Inferior parietal cortex (tissue), 1 donor: Measurements from ENCODE around the gene CEP128.
A peak's percentile ranks its signal among the peaks of the same experiment; 100 is the strongest.

Source experiments
- DNase-seq: peaks from one replicate; pipeline ENCODE4 v3.0.0-alpha.2; 2016; ENCODE audit errors: extremely low spot score

Gene CEP128

DNA sequence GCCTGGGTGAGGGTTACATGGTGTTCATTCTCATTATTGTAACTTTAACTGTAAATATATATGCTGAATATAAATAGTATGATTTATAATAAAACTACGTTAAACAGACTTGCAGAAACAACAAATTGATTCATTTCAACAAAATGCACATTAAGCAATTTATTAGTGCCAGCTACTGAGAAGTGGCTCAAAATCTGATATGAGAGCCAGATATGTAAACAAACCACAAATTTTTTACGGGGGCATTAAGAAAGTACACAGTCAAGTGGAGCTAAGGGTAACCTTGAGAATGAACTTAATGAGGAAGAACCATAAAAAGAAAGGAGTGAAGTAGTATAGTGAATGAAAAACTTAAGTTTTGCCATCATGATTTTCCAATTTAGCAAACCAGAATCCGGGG is 40.3 kb downstream of the CEP128 start:
- no peak for DNase-seq

DNA sequence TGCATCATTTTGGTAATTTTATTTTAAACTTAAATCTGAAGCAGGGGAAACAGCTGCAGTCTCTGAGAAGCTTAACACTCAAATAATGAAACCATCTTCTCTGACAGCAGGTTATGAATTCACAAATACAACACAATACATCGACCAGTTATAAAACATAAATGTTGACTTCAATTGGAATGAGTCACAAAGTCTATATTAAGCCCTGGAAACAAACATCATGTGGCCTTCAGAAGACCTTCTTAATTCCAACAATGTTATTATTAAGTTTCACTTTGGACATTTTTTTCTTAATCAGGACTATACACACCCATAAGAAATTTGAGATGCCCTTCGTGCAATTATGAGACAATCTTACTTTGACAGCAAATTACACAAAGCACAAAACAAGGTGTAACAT is 68.9 kb downstream of the CEP128 start:
- no peak for DNase-seq

DNA sequence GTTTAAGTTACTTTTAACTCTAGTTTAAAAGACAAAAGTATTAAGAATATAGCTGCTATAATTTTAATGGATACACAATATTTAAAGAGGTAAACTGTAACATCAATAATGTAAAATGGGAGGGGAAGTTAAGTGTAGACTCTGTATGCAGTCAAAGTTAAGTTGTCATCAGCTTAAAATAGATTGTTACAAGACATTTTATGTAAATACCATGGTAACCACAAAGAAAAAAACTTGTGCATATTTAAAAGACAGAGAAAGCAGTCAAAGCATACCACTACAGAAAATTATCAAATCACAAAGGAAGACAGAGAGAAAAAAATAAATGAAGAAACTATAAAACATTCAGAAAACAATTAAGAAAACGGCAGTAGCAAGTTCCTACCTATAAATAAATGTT is 73.3 kb downstream of the CEP128 start:
- no peak for DNase-seq

DNA sequence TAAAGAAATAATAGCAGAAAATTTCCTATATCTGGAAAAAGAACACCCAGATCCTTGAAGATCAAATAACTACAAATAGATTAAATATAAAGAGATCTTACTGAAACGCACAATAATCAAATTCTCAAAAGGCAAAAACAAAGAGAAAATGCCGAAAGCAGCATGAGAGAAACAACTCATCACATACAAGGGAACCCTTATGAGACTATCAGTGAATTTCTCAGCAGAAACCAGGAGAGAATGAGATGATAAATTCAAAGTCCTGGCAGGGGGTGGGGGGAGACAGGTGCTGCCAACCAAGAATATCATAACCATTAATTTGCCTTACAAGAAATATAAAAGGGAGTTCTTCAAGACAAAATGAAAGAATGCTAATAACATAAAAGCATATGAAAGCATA is 73.7 kb downstream of the CEP128 start:
- DNase-seq: no peak

DNA sequence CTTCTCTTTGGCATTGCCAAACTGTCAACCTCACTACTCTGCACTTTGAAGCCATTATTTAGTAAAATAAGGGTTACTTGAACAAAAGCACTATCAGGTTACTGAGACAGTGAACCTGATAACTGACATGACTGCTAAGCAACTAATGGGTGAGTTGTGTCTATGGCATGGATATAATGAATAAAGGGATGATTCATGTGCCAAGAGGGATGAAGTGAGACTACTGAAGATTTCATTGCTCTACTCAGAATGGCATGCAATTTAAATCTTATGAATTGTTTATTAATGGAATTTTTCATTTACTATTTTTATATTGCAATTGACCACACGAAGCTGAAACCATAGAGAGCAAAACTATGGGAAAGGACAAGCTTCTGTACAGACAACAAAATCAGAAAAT is 74.4 kb downstream of the CEP128 start:
- DNase-seq: no peak

DNA sequence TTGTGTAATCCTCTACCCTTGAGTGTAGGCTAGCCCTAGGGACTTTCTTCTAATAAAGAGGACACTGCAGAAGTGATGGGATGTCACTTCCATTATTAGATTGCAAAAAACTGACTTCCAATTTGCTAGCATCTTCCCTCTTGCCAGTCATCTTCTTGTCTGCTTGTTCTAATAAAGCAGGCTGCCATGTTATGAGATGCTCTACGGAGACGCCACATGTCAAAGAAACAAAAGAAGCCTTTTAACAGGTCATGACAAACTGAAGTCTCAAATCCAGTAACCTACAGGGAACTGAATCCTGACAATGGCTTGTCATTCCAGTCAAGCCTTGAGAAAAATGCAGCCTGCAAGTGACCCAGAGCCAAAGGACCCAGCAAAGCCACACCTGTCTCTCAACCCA is 76.0 kb downstream of the CEP128 start:
- no peak for DNase-seq

DNA sequence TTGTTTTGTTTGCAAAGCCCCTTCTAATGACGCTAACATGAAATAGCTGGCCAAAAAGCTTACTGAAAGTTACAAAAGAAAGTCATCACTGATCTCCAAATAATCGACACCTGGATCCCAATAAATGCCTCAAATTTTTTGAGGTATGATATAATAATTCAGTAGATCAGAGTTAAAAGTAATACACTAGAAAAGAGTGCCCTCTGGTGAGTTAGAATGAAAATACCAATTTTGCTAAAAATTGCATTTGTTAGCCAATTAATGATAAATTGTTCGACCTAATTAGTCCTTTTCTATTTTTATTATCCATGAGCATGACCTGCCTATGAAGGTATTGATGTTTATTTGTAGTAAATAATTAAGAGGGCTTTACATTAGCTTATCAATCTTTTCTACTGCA is 78.6 kb downstream of the CEP128 start:
- DNase-seq: no peak

DNA sequence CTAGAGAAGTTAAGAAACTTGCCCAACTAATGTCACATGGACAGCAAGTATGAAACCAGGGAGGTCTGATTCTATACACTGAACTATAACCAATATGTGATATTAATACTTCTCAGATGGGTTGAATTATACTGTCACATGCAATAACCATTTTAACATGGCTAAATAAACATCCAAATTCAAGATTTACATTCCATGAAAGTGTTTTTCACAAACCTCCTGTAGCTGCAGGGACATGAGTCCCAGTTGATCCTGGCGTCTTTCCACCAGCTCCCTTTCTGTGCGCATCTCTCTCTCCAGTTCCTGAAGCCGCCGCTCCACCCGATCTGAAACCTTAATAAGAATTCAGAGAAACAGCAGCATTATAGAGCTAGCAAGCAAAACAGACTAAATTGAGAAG is 79.0 kb downstream of the CEP128 start:
- DNase-seq: no peak

DNA sequence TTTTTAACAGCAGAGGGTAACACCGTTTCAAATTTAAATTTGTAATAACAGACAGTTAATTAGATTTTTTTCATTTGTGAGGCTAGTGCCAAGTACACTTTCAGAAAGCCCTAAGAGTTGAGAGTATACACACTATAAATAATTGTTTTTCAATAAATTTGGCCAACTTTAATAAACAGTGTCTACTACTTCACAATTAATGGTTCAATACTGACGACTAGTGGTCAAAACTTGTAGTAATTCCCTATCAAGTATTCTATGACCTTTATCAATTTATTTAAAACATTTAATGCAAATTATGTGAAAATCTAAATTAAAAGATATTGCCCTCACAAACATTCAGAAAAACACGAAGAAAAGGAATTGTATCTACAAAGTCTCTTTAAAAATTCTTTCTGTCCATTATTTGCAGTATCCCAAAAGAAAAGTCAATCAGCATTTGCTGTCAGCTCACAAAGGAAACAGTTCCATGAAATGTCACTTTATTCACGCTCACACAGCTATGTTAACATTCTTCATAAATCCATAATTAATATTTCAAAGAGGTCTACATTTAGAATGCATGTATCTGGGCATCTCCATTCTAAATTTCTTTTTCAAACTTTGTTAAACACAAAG is 91.2 kb downstream of the CEP128 start:
- peak; percentile 76 for DNase-seq

DNA sequence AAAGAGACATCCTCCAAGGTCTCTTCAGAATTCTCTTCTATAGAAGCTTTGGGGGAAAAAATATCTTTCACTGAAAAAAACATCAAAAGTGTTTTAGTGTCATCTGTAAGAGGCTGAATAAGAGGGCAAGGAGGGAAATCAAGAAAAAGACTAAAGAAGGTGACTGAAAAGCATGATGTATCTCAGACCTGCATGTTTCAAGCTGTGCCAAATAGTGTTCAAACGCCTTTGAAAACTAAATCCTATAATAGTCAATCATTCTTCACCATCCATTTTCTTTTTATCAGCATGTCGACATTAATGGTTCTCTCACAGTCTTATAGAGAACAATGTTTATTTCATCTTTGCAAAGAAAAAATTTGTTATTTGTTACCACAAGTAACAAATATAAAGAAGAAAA is 94.5 kb downstream of the CEP128 start:
- no peak for DNase-seq

DNA sequence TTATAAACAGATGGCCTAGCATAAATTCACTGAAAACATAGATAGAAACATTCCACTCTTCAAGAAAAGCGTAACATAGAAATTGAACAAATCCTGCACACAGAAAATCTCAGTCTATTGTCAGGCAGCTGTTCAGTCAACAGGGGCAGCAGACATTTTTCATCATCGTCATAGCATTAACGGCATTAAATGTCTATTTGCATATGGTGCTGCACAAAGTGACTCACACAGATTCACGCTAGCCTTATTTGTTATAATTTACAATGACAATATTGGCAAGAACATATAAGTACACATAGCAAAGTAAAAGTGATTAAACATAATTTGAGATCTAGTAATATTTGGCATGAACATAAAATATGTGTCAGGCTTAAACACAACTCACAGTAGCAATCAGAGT is 95.7 kb downstream of the CEP128 start:
- DNase-seq: no peak

DNA sequence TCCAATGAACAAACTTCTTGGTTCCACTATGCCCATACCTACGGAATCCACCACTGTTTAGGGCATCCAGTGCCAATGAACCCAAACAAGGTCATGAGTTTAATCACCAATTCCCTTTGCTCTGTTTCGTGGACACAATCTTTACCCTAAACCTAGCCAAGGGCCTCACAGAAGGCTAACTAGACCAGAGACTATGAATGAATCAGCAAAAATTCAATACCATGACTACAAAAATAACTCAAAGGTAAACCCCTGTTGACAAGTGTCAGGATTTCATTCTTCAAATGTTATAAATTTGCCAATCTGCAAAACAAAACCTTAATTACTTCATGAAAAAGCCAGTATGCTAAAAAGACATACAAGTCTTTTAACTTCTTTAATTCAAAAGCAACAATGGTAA is 96.7 kb downstream of the CEP128 start:
- DNase-seq: no peak

DNA sequence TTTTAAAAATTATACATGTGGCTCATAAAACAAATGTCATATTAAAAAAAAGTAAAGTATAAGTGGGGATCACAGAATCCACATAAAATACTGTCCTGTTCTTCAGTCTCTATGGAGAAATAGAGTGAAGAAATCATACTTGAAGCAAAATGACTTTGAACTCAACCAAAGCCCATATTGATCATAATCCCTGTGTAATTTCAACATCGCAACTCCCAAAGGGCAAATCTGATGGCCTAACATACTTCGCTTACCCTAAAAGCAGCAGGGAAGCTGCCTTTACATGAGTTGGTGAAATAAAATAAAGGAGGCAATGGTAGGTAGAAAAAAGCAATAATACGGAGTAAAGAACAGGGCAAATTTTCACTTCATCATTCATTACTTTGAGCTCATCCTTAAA is 101.8 kb downstream of the CEP128 start:
- no peak for DNase-seq

DNA sequence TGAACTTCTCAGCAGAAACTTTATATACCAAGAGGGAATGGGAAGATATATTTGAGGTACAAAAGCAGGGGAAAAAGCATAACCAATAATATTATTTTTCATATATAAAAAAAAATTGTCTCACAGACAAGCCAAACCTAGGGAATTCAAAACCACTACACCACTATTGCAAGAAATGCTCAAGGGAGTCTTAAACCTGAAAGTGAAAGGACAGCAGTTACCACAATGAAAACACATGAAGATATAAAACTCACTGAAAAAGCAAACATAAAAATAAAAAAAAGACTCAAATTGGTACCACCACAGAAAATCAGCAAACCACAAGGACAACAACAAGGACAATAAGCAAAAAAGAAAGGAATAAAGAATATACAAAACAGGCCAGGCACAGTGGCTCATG is 131.9 kb downstream of the CEP128 start:
- no peak for DNase-seq

DNA sequence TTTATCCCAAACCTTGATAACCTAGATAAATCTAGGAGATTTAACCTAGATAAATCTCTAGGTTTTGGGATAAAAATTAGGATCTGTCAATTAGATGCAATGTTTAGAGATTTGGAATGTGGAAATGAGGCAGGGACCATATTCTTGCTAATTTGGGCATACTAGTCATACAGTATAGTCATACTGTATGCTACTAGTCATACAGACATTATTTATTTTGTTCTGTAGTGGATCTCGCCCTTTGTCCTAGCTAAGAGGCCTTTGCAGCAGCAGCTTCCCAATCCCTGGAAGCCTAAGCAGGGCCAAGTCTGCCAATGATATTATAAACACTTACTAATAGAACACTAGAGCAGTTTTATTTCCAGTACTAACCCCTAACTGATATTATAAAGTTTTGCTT is 136.4 kb downstream of the CEP128 start:
- DNase-seq: no peak

DNA sequence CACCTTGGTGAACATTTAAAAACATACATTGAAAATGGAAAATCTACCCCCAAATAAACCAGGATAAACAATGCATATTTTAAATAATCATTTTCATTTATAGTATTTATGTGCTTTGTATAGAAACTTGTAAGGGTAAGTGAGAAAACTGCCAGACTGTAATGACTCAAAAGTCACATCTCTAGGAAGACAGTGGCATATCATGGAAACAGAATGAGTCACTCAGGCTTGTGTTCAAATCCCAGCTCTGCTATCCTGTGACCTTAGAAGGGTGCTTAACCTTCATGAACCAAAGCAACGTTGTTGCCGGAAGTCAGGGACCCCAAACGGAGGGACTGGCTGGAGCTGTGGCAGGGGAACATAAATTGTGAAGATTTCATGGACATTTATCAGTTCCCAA is 142.7 kb downstream of the CEP128 start:
- no peak for DNase-seq

DNA sequence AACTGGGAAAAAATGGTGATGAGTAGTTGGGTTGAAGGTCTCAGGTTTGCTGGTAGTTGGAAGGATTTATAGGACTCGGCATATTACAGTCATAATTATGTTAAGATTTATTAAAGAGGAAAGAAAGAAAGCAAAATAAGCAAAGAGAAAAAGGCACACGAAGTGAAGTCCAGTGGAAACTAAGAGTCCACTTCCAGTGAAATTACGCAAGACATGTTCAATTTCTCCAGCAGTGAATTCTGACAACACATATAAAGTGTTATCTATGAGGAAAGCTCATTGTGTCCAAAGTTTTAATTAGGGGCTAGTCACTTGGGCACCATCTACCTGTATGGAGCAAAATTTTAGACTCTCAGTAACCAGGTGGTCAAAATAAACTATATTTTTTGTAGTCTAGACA is 143.3 kb downstream of the CEP128 start:
- no peak for DNase-seq

DNA sequence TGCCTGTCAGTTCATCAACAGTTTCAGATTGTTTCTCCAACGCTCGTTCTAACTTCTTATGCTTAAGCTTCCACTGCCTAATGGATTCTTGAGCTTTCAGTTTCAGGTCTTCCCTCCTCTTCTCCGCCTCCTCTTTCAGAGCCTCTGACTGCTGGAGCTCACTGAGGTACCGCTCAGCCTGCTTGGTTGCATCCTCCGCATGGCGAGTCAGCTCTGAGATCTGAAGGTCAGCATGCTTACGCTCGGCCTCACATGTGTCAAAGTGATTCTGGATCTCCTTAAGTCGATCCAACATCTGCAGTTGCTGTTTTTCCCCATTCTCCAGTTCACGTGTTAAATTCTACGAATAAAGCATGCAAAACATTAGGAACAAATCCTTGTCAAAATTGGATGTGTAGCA is 148.8 kb downstream of the CEP128 start:
- no peak for DNase-seq

DNA sequence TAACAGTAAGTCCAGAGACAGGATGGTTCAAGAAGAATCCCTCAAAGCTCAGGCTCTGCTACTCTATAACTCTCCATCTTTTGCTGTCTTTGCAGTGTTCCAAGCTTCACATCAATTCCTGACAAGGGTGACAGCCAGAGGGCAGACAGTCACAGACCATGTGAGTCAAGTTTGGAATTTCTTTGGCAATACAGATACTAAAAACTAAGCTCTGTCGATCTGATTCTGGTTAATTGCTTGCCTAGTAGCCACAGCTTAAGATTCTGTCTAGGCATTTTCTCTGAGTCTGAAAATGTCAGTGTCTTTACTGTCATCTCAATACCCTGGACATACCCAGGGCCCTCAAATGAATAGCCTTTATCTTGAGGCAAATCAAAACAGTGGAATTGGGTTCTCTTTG is 153.7 kb downstream of the CEP128 start:
- no peak for DNase-seq

DNA sequence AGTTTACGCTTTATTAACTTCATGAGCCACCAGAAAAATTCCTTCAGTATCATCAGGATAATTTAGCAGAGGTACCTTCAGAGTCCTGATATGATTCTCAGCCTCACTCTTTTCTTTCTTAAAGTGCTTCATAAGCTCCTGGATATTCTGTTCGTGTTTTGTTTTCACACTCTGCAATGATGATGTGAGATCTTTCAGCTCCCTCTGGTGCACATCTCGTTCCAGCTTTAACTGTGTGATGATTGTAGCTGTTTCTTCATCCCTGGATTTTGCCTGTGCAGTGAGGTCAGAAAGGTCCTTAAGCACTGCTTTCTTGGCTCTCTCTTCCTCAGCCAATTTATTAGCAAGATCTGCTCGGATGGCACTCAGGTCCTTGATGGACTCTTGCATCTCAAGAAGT is 156.7 kb downstream of the CEP128 start:
- peak; percentile 36 for DNase-seq

DNA sequence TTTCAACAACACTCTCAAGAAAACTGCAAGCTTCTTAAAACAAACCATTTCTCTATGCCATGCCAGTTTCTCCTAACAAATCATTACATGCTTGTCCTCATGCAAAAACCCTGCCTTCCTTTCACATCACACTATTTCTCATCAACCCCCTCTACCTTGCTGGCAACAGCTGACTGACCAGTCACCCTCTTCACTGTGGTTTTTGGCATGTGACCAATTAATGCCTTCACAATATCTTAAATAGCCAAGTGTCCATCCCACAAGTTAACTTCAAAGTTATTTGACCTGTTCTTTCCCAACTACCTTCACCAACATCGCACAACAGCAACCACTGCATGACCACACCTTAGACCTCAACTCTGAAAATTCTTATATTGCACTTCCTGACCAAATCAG is 159.6 kb downstream of the CEP128 start:
- no peak for DNase-seq

DNA sequence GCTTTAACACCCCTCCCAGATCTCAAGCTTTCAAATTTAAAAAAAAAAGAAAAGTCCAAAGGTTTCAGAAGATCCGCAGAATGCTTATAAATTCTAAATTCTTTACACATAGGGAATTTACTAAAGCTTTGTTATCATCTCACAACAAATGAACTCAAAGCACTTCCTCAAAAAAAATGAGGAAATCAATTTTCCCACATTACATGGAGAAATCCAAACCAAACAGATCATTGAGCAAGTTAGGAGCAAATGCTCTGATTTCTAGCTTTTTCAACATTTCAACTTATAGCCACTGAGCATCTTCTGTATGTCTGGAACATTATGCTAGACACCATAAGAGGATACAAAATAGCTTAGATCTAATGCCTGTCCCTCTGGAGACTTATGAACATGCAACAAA is 161.0 kb downstream of the CEP128 start:
- DNase-seq: no peak

DNA sequence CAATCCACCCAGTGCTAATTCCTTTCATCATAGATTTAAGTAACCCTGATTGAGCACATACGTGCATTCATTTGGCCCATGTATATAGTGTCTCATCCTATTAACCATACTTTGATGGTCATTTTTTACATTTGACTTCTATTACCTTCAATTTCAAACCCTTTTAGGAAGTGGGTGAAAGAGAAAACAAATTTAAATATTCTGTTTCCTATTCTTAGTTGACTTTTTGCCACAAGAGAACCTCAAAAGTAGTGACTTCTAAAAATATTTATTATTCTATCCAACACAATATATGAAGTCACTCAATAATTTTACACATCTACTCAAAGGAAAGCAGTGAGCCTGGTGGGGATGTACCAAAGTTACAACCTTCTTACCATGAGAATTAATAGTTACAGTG is 164.9 kb downstream of the CEP128 start:
- DNase-seq: no peak

DNA sequence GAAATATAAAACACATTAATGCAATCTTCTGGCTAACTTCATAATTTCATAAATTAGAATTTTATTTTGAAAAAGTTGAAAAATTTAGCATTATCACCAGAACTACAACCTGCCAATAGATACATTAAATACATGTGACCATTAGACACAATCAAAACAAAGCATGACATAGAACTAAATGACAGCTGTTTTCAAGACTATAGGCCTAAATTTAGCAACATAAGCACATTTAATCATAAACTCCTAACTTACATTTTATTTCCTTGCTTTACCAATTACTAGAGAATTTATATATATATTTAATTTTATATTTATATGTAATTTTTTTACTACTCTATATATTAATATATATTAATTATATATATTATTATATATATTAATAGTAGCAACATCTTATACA is 165.4 kb downstream of the CEP128 start:
- DNase-seq: no peak

DNA sequence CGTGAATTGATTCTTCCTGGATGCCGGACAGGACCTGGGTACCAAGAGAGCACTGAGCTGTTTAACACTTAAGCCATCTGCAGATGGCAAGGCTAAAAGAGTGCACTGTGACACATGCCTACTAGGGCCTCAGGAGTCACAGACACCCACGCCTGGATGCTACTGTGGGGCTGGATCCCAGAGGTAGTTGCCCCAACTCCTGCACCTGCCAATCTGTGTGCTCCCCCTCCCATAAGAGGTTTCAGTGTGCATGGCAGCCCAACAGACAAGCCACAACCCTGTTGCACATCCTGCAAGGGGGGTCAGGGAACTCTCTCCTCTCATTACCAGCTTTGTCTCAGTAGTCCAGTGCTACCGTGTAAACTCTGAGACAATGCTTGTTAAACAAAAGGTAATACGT is 169.0 kb downstream of the CEP128 start:
- DNase-seq: no peak
